HG03039 (cell line): ENCODE results near the gene PRKD1.

Experiments used
- ATAC-seq: cut with Tn5 transposase; IDR thresholded peaks from one replicate; pipeline ENCODE4 v1.9.1; 2021; ENCODE audit warnings: mild to moderate bottlenecking, moderate library complexity; ENCODE audit not compliant: unreplicated experiment

Gene PRKD1

GRCh38 chr14:29630566-29631160 is 297.0 kb downstream of the PRKD1 start:
- no peak for ATAC-seq

- no peak for ATAC-seq
Measured at GRCh38 chr14:29629839-29630238, 297.8 kb downstream of the PRKD1 start.

GRCh38 chr14:29627137-29627536 is 300.5 kb downstream of the PRKD1 start:
- ATAC-seq = no peak

GRCh38 chr14:29618323-29619067 is 309.2 kb downstream of the PRKD1 start:
- ATAC-seq = no peak

- ATAC-seq = no peak
Measured at GRCh38 chr14:29616922-29617321, 310.7 kb downstream of the PRKD1 start.

- no peak for ATAC-seq
Measured at GRCh38 chr14:29608861-29609260, 318.8 kb downstream of the PRKD1 start.

GRCh38 chr14:29607169-29607568 is 320.5 kb downstream of the PRKD1 start:
- no peak for ATAC-seq

- no peak for ATAC-seq
Measured at GRCh38 chr14:29603696-29604095, 324.0 kb downstream of the PRKD1 start.

- no peak for ATAC-seq
Measured at GRCh38 chr14:29601616-29602015, 326.0 kb downstream of the PRKD1 start.

GRCh38 chr14:29587761-29588470 is 339.7 kb downstream of the PRKD1 start:
- ATAC-seq = no peak

GRCh38 chr14:29587046-29587445 is 340.6 kb downstream of the PRKD1 start:
- ATAC-seq = no peak

GRCh38 chr14:29584992-29585391 is 342.7 kb downstream of the PRKD1 start:
- no peak for ATAC-seq

GRCh38 chr14:29580763-29581162 is 346.9 kb downstream of the PRKD1 start:
- no peak for ATAC-seq

- no peak for ATAC-seq
Measured at GRCh38 chr14:29579838-29580237, 347.8 kb downstream of the PRKD1 start.

- no peak for ATAC-seq
Measured at GRCh38 chr14:29576927-29577326, 350.7 kb downstream of the PRKD1 start.

GRCh38 chr14:29569194-29569593 is 358.5 kb downstream of the PRKD1 start:
- ATAC-seq = no peak

GRCh38 chr14:29566194-29566593 is 361.5 kb downstream of the PRKD1 start:
- no peak for ATAC-seq

- no peak for ATAC-seq
Measured at GRCh38 chr14:29558516-29558915, 369.1 kb downstream of the PRKD1 start.

- no peak for ATAC-seq
Measured at GRCh38 chr14:29554335-29554734, 373.3 kb downstream of the PRKD1 start.

- no peak for ATAC-seq
Measured at GRCh38 chr14:29553427-29553826, 374.2 kb downstream of the PRKD1 start.

- ATAC-seq = peak; percentile 81
Measured at GRCh38 chr14:29548948-29549370, 378.7 kb downstream of the PRKD1 start.

- no peak for ATAC-seq
Measured at GRCh38 chr14:29545714-29546113, 381.9 kb downstream of the PRKD1 start.
